NCI-H2107 (cell line): ENCODE measurements around the gene HAUS2.

Source experiments
- DNase-seq: peaks from one replicate; lab custom pipeline; 2025; lab: John Stamatoyannopoulos, UW

The HAUS2 gene

DNA sequence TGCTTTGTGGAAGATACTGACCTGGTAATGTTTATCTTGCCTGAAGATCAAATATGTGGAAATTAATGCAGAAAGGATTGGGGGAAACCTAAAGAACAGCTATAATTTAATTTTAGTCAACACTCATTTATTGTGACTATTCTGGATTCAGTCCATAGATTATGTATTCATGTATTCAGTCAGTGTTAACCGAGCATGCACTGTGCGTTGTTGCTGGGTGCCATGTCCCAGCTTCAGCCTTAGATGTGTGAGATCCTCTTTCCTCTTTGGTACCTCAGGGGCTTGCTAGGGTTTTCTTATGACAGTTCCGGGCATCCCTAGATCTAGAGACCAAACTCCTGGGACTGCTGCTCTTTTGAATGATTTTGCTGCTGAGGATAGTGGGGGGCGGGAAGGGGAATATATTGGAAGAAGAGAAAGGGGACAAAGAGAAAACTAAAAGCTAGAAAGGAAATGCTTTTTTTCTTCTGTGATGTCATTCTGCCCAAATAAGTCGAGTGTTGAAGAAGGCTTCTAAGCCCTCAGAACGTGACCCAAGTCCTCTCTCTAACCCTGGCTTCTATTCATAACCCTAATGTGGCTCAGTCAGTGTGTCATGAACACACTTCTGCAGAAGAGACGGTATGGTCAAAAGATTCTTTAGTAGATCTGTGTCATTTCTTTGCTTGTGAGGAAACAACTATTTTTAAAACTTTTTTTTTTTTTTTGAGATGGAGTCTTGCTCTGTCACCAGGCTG, 60.3 kb downstream of the HAUS2 start:
- DNase-seq, result no peak

DNA sequence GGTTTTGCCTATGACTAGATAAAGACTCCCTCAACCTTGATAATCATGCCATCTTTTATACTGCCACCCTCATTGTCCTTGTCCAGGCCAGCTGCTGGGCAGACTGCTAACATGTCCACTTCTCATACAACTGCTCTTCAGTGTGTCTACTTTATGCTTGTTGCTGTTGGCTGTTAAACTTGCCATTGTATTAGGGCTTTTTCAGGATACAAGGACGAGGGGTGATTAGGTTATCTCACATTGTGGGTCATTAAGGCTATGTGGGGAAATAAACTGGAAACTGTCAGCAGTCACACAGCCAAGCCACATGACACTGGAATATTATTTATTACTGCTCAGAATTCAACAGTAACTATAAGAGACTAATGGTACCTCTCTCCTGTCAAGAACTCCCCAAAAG, 62.9 kb downstream of the HAUS2 start:
- DNase-seq, result no peak

DNA sequence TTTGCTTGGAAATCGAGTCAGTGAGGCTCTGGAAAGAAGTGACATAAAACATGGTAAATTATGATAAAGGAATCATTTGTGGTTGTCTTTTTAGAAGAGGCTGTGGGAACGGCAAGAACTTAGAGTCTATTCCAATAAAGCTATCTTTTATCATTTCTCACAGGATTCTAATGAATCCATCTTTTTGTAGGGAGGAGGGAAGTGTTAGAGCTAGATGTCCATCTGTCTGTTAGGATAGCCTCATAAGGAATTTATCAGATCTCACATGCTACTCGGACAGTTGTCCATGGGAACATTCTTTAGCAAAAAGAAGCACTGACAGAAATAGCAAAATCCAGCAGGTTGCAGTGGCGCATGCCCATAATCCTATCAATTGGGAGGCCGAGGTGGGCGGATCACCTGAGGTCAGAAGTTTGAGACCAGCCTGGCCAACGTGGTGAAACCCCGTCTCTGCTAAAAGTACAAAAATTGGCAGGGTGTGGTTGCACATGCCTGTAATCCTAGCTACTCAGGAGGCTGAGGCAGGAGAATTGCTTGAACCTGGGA, 63.8 kb downstream of the HAUS2 start:
- no peak for DNase-seq

DNA sequence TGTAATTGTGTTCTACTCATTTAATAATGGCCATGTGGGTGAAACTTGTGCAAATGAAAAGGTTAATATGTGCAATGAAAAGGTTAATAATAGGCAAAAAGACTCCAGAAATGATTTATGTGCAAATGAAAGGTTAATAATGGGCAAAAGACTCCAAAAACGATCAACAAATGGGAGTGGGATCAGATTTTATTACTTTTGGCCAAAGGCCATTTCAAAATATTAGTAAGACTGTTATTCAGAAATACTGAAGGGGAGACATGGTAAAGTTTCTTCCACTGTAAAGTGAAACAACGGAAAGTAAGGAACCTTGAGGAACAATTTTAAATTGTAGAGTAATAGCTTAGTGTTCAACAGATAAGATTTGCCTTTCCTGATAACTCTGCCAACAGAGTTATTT, 67.5 kb downstream of the HAUS2 start:
- no peak for DNase-seq
